NCI-H1105 treated with DMSO at 0.1 percent for 48 hours (cell line): ENCODE results near the gene CENPN.

Experiments
- DNase-seq: peaks from one replicate; lab custom pipeline; 2025; lab: John Stamatoyannopoulos, UW

Gene CENPN

DNA sequence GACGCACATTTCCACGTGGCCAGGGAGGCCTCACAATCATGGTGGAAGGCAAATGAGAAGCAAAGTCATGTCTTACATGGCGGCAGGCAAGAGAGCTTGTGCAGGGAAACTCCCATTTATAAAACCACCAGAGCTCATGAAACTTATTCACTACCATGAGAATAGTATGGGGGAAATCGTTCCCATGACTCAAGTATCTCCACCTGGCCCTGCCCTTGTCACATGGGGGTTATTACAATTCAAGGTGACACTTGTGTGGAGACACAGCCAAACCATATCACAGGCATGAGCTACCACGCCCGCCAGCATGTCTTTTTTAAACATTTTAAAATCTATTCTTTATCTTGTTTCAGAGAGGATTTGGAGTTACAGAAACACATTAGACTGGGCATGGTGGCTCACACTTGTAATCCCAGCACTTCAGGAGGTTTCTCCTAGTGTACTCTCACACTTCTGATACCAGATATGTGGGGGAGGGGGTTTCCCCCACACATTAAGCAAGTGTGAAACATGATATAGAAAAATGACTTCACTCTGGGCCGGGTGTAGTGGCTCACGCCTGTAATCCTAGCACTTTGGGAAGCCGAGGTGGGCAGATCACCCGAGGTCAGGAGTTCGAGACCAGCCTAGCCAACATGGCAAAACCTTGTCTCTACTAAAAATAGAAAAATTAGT lies 23.1 kb downstream of the CENPN start:
- DNase-seq = no peak

DNA sequence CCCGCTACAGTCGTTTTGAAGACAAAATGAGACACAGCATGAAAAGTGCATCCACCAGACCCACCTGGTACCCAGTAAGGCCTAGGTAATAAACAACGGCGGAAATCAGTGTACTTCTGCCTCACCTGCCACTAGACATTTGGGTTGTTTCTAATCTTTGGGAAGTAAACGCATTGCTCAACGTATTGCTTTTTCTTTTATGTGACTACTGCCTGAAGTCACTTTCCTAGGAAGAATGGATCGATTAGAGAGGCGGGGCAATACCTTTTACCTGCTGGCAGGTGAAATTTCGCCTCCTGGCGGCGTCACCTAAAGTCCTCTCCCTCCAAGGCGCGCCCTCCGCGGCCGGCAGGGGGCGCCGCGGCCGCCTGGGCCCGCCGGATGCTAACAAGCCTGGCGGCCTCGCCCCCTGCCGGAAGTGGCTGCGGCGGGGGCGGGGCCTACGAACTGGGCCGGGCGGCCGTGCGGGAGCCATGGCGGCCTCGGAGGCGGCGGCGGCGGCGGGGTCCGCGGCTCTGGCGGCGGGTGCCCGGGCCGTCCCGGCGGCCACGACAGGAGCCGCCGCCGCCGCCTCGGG lies 28.5 kb downstream of the CENPN start, which contains the start of gene ATMIN:
Gene ATMIN (plus strand): TSS at position 445 of the 577 bp plus-strand sequence. CDS start 29 bp downstream, at position 474.
- DNase-seq = peak; percentile 73

DNA sequence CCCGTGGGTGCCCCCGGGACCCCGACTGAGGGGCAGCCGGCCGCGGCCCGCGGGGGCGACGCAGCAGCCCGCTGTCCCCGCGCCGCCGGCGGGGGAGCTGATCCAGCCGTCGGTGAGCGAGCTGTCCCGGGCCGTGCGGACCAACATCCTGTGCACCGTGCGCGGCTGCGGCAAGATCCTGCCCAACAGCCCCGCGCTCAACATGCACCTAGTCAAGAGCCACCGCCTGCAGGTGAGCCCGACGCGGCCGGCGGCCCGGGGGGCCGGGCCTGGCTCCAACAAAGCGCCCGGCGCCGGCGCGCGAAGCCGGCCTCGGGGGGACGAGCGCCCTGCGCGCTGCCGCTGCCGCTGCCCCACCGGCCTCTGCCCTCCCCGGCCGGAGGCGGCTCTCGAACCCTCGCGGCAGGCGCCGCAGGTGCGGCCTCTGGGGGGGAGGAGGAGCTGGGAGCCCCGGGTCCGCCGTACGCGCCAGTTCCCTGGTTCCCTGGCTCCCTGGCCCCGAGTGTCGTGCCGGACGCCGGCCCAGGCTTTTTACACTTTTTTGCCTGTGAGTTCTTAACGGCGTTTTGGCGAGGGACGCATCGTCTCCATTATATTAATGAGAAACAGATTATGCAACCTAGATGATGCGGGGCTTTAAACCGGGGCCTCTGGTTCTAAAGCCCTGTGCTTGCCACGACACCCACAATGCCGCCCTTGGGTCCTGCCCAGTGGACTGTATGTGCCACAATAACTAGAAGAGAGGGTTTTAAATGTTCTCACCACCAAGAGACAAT lies 29.1 kb downstream of the CENPN start:
- DNase-seq = no peak

DNA sequence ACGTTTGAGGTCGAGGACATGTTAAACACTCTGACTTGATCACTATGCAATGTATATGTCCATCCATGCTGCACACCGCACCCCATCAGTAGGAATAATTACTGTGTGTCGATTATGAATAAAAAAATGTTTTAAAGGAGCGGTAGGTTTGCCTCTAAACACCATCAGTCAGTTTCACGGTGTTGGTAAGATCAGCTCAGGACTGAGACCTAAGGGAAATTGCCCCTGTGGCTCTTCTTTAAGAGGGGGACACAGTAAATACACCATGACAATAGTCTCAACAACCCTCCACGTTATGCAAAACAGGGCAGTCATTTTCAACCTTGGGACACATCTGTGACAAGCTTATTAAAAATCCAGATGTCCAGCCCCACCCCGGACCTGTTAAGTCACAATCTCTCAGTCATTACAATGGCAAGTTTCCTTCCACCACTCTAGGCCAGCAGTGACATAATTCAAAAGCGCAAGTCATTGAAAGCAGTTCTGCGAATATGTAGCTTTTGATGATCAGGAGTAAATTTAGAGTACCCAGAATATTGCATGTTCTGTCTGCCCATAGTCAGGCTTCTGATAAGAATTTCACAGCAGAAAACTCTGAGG lies 29.8 kb downstream of the CENPN start:
- no peak for DNase-seq

DNA sequence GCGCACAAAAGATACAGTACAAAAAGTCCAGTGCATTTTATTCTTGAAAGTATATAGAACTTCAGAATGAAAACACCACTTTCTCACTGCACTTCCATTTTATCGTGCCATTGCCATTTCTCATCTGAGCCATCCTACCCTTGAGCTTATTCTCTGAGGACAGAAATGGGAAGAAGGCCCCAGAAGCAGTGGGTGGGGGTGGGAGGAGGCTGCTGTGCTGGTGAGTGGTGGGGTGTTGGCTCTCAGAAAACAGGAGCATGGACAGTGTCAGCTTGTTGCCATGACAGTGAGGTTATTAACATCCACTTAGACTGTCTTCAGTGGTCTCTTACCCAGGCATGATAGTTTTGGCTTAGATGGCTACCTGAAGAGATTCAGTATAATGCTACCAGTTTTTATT lies 33.1 kb downstream of the CENPN start:
- DNase-seq = no peak

DNA sequence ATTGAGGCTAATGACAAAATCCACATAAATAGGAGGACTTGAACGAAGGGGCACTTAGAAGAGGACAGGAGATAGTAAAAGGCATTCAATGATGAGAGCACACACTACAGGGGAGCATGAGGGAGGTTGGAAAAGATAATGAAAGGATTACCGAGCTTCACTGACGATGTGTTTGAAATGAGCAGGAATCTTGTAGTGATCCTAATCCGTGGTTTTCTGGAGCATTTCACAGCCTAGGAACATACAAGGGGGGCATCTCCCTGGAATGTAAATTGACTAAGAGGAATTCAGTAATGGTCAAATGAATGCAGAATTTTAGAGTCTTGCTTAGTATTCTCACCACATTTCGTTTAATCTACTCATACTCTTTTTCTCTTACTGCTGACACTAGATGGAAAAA lies 33.8 kb downstream of the CENPN start:
- no peak for DNase-seq

DNA sequence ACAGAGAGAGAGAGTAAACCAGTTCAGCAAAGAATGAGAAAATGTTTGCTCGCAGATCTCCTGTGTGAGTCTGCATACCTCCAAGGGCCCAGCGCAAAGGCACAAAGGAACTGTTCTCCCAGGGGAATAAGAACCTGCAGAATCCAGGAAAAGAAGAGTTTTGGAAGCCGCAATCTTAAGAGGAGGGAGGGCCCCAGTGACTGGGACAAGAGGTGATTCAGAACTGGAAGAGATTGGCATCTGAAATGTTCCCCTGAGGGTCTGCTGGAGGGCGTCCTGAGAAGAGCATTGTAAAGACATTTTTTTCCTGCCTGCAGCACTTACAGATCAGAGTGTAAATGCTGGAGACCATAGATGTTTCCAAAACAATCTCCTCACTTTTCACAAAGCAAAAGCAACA lies 34.7 kb downstream of the CENPN start:
- no peak for DNase-seq

DNA sequence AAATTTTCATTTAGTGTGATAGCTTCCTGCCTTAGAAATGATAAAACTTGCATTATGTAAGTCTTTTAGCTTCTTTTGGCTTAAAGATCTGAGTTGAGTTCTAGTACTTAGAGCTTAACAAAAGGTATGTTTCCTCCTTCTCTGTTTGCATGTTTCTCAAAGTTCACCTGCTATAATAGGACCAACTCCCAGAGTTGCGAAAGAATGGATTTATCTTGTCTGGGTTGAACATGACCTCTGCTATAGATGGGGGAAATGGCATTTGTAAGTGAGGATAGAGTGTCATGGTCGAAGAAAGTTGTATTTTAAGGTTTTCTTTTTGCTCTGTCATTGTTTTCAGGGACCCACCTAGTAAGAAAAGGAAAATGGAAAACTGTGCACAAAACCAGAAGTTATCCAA lies 35.8 kb downstream of the CENPN start:
- no peak for DNase-seq

DNA sequence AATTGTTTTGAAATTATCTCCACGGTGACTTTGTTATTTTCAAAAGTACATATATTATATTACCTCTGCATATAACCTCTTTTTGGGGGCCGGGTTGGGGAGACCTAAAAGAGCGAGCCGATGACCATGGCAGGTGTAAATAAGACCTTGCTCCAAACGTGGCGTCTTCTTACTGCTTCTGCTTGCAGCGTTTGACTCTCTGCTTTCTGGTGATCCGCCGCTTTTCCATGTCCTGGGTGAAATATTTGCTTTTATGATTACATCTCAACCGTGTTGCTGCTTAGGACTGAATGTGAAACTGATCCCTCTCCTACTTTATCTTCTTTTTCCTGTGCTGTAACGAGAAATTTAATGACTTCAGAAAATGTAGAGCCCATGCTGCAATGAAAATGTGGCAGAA lies 46.7 kb downstream of the CENPN start:
- no peak for DNase-seq

DNA sequence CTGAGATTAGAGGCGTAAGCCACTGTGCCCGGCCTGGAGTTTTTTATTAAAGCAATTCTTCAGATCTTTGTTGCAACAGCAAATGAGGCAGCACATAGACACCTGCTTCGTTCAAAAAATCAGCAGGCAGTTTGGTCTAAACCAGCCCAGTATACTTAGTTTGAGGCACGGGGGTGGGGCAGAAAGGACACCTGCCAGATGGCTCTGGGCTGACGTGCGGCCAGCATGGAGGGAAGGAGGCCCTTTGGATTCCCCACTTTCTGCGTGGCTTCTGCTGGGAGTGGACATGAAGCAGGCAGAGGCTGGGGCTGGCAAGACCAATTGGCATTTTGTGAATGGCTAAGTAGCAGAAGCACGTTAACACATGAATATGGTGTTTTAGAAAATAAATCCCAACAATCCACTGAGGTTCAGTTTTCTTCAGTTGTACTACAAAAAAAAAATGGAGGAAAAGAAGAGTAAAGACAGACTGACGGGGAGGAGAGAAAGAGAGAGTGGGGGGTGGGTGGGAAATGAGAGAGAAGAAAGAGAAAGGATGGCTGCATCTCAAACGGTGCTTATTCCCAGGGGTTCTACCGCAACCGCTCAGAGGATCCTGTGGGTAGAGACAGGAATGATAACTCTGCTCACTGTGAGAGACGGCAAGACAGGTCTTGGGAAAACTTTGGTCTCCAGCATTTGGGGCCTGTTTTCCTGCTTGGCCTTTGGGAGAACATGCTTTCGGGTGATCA lies 53.7 kb downstream of the CENPN start:
- DNase-seq = no peak

DNA sequence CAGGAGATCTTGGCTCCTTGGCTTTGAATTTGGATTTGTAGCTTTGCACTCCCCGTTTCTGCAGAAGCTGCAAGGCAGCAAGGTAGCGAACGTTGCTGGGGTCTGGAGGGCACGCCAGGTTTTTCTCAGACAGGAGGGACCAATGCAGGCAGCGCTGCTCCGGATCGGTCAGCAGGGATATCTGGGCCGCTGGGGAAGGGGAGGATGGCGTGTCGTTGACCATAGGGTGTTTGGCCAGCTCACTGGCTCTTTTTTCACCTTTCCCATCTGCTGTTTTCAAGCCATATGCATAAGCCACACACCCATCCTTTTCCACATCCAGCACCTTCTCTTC lies 54.3 kb downstream of the CENPN start:
- no peak for DNase-seq

DNA sequence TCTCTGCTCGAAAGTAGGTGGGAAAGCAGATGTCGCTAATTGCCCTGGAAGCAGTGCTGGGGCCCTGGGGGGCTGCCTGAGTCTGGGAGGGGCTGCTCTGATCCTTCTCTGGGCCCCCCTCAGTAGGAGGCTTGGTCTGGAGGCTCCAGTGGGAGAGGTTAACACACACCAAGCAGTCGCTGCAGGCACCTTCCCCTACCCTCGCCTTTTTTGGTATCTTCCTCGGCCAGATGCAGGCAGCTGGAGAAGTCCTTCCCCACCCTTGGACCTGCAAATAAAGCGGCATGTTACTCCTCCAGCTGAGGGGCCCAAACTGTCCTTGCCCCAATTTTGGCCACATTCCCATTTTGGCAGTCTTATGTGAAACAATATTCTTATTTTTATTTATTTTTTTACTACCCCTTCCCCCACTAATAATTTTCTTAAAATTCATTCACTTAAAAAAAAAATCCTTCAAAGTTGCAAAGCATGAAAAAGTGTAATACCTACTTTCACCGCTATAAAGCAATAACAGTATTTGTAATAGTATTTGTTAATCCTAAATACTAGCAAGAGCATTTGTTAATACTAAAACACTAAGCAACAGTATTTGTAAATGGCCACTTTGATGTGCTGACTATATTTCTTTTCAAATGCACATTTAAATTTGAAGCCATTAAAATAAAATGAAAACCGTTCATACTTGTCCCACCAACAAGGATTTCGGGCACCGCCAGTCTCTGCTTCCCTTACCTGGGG lies 55.0 kb downstream of the CENPN start:
- no peak for DNase-seq

DNA sequence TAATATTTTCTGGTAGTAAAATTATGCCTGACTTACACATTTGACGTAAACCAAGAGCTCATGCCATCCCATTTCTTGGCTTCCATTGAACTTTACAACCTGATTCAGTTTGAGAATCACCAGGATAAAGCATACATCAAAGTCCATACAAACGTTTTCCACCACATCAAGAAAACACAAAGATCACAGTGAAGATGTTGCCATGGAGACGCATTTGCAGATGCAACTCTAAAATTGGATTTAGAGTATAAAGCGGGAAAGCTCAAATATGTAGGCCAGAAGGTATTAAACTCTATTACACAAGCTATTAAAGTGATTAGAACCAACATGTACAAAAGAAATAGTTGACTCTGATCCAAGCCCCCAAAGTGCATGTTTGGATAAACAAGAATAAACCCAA lies 59.7 kb downstream of the CENPN start:
- no peak for DNase-seq

DNA sequence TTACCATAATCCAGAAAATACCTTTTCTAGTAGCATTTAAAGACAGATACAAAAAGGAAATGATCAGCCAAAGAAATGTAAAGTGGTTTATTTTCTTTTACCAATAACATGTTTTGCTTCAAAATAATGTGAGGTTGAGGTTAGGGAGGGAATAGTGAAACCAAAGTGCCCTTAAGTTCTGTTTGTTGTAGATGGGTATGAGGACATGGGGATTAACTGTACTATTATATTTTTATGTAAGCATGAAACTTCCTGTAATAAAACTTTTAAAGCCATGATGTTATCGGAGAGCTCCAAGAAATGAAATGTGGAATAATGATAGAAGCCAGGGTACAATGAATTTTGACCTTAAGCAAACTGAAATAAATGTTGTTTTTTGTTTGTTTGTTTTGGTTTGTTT lies 60.2 kb downstream of the CENPN start:
- no peak for DNase-seq

DNA sequence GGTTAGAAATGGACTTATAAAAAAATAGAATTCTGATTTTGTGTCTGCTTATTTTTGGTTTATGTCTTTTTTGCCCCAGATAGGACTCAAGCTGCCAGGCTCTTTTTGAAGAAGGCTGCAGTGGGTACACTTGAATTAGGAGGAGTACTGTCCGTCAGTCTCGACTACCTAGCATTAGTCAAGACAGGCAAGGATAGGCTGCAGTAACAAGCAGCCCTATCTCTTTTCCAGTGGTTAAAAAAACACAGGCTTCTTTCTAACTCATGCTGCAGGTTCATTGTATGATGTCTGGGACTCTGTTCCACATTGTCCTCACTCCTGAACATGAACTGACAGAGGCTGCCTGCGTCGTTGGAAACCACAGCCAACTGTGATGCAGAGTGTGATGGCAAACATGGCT lies 62.0 kb downstream of the CENPN start:
- no peak for DNase-seq

DNA sequence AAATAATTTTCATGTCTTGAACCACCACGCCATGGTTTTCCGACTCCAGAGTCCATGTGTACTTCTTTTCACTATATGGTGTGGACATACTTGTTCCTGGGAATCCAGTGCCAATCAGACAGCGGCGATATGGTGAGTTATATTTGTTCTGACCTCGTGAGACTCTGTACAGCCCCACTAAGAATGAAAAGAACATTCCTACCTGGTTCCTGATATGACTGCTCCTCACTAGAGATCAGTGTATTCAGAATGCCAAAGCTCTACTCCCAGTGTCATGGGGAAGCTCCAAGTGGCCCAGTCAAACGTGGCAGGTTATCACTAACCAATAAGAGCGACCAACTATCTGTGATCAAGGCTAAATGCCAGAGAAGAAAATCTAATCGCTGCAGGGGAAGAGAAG lies 64.0 kb downstream of the CENPN start:
- DNase-seq = no peak

DNA sequence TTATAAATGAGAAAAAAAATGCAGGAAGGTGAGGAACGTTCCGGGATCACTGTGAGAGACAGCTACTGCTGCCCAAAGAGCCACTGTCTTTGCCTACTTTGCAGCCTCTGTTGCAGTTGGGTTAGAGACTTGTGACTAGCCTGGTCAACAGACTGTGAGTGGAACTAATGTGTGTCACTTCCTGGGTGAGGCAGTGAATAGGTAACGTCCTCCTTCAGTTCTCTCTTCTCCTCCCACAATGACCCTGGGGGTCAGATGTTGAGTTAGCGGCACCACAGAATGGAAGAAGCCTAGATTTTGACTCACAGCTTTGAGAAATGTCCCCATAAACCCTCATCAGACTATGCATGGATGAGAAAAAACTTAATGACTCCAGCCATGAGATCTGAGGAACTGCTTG lies 64.8 kb downstream of the CENPN start:
- no peak for DNase-seq

DNA sequence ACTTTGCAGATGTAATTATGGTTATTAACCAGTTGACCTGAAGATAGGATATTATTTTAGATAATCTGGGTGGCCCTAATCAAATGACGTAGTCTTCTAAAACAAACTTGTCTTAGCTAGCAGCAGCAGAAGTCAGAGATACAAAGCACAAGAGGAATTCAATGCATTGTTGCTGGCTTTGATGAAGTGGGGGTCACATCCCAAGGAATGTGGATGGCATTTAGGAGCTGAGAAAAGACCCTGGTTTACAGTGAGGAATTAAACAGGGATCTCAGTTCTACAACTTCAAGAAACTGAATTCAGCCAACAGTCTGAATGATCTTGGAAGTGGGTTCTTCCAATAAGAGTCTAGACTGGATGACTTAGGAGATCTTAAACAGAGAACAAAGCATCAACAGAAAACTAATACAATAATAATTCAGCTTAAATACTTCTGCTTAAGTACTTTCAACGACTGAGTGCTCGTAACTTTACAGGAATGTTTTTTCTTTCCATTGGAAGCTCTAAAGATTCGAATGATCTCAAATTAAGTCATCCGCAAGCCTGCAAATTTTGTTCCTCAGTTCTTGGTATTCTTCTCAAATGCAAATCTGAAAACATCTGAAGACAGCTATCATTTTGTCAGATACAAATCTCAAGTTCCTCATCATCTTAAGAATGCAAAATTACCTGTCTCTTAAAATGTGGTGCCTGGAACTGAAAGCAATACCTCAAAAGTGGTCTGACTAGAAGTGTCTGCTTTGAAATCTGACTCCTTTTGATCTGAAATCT lies 66.7 kb downstream of the CENPN start:
- no peak for DNase-seq

DNA sequence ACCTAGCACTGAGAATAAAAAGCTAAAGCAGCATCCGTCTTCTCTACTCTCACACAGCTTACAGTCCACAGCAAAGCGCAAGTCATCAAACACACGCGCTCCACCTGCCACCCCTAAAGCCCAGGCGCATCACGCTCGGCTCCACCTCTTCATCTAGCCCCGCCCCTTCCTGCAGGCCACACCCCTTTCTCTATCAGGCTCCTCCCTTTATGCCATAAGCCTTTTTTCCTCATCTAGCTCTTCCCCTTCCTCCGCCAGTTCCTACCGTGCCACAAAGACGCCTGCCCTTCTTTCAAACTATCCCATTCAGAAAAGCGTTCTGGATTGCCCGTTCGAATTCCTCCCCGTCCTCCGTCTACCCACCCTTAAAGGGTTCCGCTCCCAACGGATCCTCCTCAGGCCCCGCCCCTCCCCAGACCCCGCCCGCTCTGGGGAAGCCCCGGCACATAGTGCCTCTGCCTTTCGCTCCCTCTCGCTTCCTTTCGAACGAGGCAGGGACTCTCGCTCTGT lies 69.6 kb downstream of the CENPN start:
- peak; percentile 76 for DNase-seq

DNA sequence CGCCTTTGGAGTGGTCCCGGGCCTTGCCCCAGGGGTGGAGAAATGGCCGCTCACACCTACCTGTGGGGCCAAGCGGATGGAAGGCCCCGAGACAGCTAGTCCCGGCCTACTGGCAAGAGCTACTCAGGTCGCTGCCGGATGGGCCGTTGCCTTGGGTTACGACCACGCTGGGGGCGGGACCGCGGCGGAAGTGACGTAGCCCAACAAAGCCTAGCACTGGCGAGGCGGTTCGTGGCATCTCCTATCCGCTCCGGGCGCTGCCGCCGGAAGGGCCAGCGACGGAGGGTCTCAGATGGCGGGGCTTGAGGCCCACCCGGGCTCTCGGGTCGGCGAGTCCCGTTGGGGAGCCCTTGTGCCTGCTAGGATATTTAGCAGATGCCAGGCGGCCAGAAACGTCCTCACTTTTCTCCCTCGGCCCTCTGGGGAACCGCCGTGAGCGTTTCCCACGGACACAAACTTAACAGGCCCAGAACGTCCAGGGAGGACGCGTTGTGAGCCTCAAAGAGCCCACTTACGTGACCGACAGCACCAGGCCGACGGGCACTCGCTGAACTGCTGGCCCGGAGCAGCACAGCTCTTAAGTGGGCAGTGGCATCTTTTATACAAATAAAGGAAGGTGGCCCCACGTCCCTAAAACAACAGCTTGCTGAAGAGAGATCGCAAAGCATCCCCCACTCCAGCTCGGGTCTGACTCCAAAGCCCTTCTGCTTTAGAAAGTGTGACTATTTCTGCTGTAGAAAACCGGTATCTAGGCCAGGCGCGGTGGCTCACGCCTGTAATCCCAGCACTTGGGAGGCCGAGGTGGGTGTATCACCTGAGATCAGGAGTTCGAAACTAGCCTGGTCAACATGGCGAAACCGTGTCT lies 70.3 kb downstream of the CENPN start, which contains the start of gene C16orf46:
Gene C16orf46 (minus strand): TSS at position 163 of the 865 bp plus-strand sequence. CDS start 13,283 bp downstream, outside the sequence.
- peak; percentile 81 for DNase-seq
